Measurements from ENCODE around the gene IL6ST. TPM values are rescaled to one million over a fixed set of nuclear protein-coding genes. Genes with fewer than 3 reads are reported as not detected.
"Not testable (repeated sequence)": the region's sequence is repeated elsewhere in the genome, so short reads cannot be mapped to it uniquely, and the experiment has no call there.

The IL6ST gene
- total RNA-seq, 4 donors from 2014 or later, result 384 to 561 (median 517) TPM

- no peak for DNase-seq (ENCODE audit: extremely low spot score)
- no peaks in the 10 kb centered on the region for H3K36me3 ChIP-seq
- WGBS, result 95% methylated on average over 2 of the region's 2 CpGs
- H3K27ac ChIP-seq (replicated peaks in 1 of 4), result no peak overlapping the region
- no peak overlapping the region for H3K4me3 ChIP-seq
- peaks cover 0 to 7% (median 3%) of the 10 kb centered on the region in 4 donors for H3K9me3 ChIP-seq
- no peaks in the 10 kb centered on the region for H3K27me3 ChIP-seq
- intact Hi-C loops (cut with DNase I), result no loop called here
- no peak for TF ChIP-seq POLR2AphosphoS5 (IDR thresholded peaks at IDR 0.05)
- no peak for TF ChIP-seq EP300 (IDR thresholded peaks at IDR 0.05)
- no peak for TF ChIP-seq CTCF (IDR thresholded peaks at IDR 0.05)
- no peak for TF ChIP-seq POLR2A (IDR thresholded peaks at IDR 0.05; ENCODE audit: low read depth)
- H3K4me1 ChIP-seq, result peaks cover 0 to 4% (median 0%) of the 10 kb centered on the region in 4 donors
These were observed 11.3 kb upstream of the IL6ST start for GRCh38 chr5:56006094-56006493.

GRCh38 chr5:56004874-56005273 is 10.1 kb upstream of the IL6ST start:
- TF ChIP-seq EP300 (IDR thresholded peaks at IDR 0.05), result no peak
- no peak for TF ChIP-seq POLR2AphosphoS5 (IDR thresholded peaks at IDR 0.05)
- TF ChIP-seq POLR2A (IDR thresholded peaks at IDR 0.05; ENCODE audit: low read depth), result no peak
- TF ChIP-seq CTCF (IDR thresholded peaks at IDR 0.05), result no peak
- Histone ChIP-seq H3K4me1 (peaks cover 0 to 4% (median 0%) of the 10 kb centered on the region in 4 donors), H3K27ac (replicated peaks in 1 of 4) (no peak overlapping the region), H3K9me3 (peaks cover 0 to 7% (median 3%) of the 10 kb centered on the region in 4 donors), H3K36me3 (no peaks in the 10 kb centered on the region), H3K27me3 (no peaks in the 10 kb centered on the region), H3K4me3 (no peak overlapping the region)
- WGBS, result 90% methylated on average over 1 of the region's 1 CpG
- intact Hi-C loops (cut with DNase I), result no loop called here
- DNase-seq (ENCODE audit: extremely low spot score), result no peak

- Histone ChIP-seq H3K27ac (replicated peaks in 1 of 4) (no peak overlapping the region), H3K9me3 (peaks cover 0 to 7% (median 3%) of the 10 kb centered on the region in 4 donors), H3K36me3 (no peaks in the 10 kb centered on the region), H3K4me3 (no peak overlapping the region), H3K4me1 (peaks cover 0 to 4% (median 0%) of the 10 kb centered on the region in 4 donors), H3K27me3 (no peaks in the 10 kb centered on the region)
- intact Hi-C loops (cut with DNase I), result no loop called here
- 88% methylated on average over 5 of the region's 5 CpGs for WGBS
- no peak for DNase-seq (ENCODE audit: extremely low spot score)
- TF ChIP-seq POLR2A (IDR thresholded peaks at IDR 0.05; ENCODE audit: low read depth) (no peak), CTCF (IDR thresholded peaks at IDR 0.05) (no peak), POLR2AphosphoS5 (IDR thresholded peaks at IDR 0.05) (no peak), EP300 (IDR thresholded peaks at IDR 0.05) (no peak)
These were observed 8.9 kb upstream of the IL6ST start for GRCh38 chr5:56003679-56004078.

- WGBS, result 72% methylated on average over 2 of the region's 2 CpGs
- H3K9me3 ChIP-seq, result peaks cover 0 to 7% (median 3%) of the 10 kb centered on the region in 4 donors
- no peaks in the 10 kb centered on the region for H3K27me3 ChIP-seq
- no peak overlapping the region for H3K4me3 ChIP-seq
- TF ChIP-seq POLR2AphosphoS5 (IDR thresholded peaks at IDR 0.05) (no peak), EP300 (IDR thresholded peaks at IDR 0.05) (no peak), CTCF (IDR thresholded peaks at IDR 0.05) (no peak), POLR2A (IDR thresholded peaks at IDR 0.05; ENCODE audit: low read depth) (no peak)
- DNase-seq (ENCODE audit: extremely low spot score), result no peak
- no peak overlapping the region for H3K27ac ChIP-seq (replicated peaks in 1 of 4)
- H3K36me3 ChIP-seq, result no peaks in the 10 kb centered on the region
- intact Hi-C loops (cut with DNase I), result no loop called here
- H3K4me1 ChIP-seq, result peaks cover 0 to 4% (median 0%) of the 10 kb centered on the region in 4 donors
These were observed 8.4 kb upstream of the IL6ST start for GRCh38 chr5:56003179-56003578.

- intact Hi-C loops (cut with DNase I), result no loop called here
- WGBS, result 70% methylated on average over 2 of the region's 2 CpGs
- H3K36me3 ChIP-seq, result no peaks in the 10 kb centered on the region
- H3K27ac ChIP-seq (replicated peaks in 1 of 4), result no peak overlapping the region
- peaks cover 0 to 4% (median under 1%) of the 10 kb centered on the region in 4 donors for H3K4me1 ChIP-seq
- no peaks in the 10 kb centered on the region for H3K27me3 ChIP-seq
- no peak overlapping the region for H3K4me3 ChIP-seq
- no peak for DNase-seq (ENCODE audit: extremely low spot score)
- peaks cover 0 to 7% (median 3%) of the 10 kb centered on the region in 4 donors for H3K9me3 ChIP-seq
- TF ChIP-seq EP300 (IDR thresholded peaks at IDR 0.05) (no peak), POLR2A (IDR thresholded peaks at IDR 0.05; ENCODE audit: low read depth) (no peak), CTCF (IDR thresholded peaks at IDR 0.05) (no peak), POLR2AphosphoS5 (IDR thresholded peaks at IDR 0.05) (no peak)
These were observed 7.5 kb upstream of the IL6ST start for GRCh38 chr5:56002303-56002702.

- H3K36me3 ChIP-seq; H3K27me3 ChIP-seq; H3K27ac ChIP-seq (replicated peaks in 1 of 4); H3K4me3 ChIP-seq; H3K9me3 ChIP-seq; DNase-seq (ENCODE audit: extremely low spot score); intact Hi-C loops (cut with DNase I): not testable (repeated sequence)
- H3K4me1 ChIP-seq, result peaks cover 6 to 17% (median 12%) of the 10 kb centered on the region in 4 donors
- WGBS, result 95% methylated on average over 5 of the region's 5 CpGs
These were observed 5.5 kb upstream of the IL6ST start for GRCh38 chr5:56000221-56000620.
